Panc1 (cell line): Measurements from ENCODE around the gene CYBA.

Source experiments
- POLR2AphosphoS5 ChIP-seq: IDR thresholded peaks from 2 replicates; pipeline ENCODE4 v1.6.1; 2012; ENCODE audit warnings: mild to moderate bottlenecking, low read depth, low read length, moderate library complexity
- TF ChIP-seq, protein P1 (sequence below): fragments of 450-650 bp; IDR thresholded peaks from 2 replicates; pipeline ENCODE4 v1.5.1; 2017; ENCODE audit warnings: mild to moderate bottlenecking

DNA sequence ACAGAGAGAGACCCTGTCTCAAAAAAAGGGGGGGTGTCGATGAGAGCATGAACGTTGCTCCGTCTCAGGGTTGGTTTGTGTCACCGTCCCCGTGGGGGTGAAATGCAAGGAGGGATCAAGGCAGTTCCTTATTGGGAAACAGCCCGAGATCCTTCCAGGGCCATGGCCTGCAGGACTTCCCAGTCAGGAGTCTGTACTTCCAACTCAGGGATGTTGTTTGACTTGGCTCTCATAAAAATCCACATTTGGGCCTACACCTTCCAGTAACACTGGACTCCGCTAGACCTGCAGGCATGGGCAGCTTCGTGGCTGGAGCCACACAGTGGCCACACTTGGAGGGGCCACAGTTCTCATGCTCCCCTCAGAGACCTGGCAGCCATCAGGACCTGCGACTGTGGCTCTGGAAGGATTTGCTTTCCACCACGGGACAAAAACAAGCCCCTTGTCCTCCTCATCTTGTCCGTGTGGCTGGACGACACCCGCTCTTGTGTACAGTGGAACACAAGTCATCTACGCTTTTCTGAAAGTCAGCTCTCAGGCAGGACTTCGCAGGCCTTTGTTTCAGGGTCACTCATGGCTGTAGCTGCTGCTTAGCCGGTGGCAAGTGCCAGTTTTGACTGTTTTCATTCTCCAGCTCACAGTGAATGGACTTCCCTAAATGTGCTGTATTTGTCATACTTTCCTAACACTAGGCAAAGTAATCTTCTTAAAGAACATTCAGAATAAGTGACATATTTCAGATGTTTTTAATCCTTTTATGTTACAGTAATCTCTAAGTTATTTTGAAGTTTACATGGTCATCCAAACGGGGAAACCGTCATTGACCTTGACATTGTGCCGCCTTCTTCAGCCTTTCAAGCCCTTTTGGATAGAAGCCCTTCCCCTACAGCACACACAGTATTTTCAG is 36.7 kb downstream of the CYBA start:
- TF ChIP-seq, protein P1, sequence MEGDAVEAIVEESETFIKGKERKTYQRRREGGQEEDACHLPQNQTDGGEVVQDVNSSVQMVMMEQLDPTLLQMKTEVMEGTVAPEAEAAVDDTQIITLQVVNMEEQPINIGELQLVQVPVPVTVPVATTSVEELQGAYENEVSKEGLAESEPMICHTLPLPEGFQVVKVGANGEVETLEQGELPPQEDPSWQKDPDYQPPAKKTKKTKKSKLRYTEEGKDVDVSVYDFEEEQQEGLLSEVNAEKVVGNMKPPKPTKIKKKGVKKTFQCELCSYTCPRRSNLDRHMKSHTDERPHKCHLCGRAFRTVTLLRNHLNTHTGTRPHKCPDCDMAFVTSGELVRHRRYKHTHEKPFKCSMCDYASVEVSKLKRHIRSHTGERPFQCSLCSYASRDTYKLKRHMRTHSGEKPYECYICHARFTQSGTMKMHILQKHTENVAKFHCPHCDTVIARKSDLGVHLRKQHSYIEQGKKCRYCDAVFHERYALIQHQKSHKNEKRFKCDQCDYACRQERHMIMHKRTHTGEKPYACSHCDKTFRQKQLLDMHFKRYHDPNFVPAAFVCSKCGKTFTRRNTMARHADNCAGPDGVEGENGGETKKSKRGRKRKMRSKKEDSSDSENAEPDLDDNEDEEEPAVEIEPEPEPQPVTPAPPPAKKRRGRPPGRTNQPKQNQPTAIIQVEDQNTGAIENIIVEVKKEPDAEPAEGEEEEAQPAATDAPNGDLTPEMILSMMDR, result no peak
- no peak for TF ChIP-seq POLR2AphosphoS5
